NCI-H1417 (cell line): ENCODE data around the gene BTBD9.

ENCODE experiments used
- DNase-seq, 3 experiments: peaks; one replicate each; lab custom pipeline; 2025; lab: John Stamatoyannopoulos, UW

BTBD9 gene

GRCh38 chr6:38555606-38556005, 84.1 kb downstream of the BTBD9 start:
- DNase-seq, result no peak

DNA sequence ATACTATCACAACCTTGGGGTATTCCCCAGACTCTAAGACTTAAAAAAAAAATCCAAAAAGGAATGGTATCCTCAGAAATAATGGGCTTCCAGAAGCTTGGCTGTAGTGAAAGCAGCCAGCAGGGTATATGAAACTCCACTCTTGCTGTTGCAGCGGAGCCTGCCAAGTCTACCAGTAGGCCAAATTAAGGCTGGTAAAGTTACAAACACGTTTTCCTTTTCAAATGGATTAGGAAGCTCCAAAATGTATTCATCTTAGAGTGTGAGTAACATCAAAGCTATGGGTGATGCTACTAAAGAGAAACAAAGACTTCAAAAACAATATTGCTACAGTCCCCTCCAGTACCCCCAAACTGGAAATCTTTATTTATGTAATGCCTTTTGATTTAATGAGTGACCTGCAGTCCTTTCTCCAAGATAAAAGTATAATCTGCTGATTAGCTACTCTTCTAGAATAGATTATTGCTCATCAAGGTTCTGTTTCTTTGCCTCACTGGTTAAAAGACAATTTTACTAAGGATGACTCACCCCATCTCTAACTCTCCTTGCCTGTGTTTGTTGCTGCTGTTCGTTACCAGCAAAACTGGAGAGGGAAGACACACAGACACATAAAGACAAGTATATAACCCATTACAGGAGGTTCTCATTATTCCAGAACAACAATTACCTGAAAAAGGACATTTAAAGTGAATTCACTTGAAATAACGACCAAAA, 84.9 kb downstream of the BTBD9 start:
- DNase-seq, result no peak

DNA sequence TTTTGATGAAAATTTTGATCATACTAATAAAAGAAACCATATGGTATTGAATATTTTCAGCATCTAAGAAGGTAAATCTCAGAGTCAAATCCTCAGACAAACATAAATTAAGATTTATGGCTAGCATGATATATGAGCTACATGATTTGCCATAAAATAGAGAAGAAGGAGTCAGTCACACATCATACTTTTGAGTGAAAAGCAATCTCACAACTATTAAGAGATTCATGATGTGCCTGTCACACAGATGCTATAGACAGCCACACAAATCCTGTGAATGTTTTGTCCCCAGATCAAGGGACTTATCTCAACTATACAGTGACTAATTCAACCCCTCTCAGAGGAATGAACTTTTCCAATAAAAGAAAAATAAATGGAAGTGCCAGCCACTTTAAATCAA, 85.7 kb downstream of the BTBD9 start:
- no peak for DNase-seq

GRCh38 chr6:38552121-38552520, 87.6 kb downstream of the BTBD9 start:
- no peak for DNase-seq

- DNase-seq, result no peak
Observed at GRCh38 chr6:38549795-38550194, 89.9 kb downstream of the BTBD9 start.

DNA sequence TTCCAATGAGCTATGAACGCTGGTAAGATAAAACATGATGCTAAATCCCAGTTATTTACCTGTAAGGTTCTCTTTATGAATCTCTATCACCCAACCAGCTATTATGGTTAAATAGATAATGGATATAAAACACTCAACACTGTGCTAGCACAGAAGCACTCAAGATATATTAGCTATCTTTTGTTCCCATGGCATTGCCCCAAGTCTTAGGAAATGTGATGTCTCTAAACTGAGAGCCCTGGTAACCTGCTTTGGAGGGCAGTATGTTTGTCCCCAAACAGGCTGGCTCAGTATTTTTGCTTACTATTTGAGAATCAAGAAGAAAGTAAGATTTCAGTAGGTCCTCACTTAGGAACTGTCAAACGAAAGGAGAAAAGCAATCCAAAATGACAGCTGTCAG, 90.5 kb downstream of the BTBD9 start:
- DNase-seq, result peak in 2 of 3 experiments; percentile 11 to 17

- no peak for DNase-seq
Observed at GRCh38 chr6:38543022-38543421, 96.7 kb downstream of the BTBD9 start.

- DNase-seq, result no peak
Observed at GRCh38 chr6:38542031-38542430, 97.7 kb downstream of the BTBD9 start.

GRCh38 chr6:38533064-38533463, 106.7 kb downstream of the BTBD9 start:
- no peak for DNase-seq

GRCh38 chr6:38531134-38531533, 108.6 kb downstream of the BTBD9 start:
- no peak for DNase-seq

GRCh38 chr6:38528196-38528965, 111.3 kb downstream of the BTBD9 start:
- DNase-seq, result no peak

- DNase-seq, result no peak
Observed at GRCh38 chr6:38527371-38527770, 112.4 kb downstream of the BTBD9 start.

DNA sequence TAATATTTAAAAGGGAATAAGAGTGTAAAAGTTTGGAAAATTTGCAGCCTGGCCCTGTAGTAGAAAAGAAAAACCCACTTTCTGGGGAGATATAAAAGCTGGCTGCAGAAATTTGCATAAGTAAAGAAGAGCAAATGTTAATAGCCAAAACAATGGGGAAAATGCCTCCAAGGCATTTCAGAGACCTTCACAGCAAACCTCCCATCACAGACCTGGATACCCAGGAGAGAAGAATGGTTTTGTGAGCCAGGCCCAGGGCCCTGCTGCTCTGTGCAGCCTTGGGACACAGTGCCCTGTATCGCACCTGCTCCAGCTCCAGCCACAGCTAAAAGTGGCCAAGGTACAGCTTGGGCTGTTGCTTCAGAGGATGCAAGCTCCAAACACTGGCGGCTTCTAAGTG, 113.8 kb downstream of the BTBD9 start:
- no peak for DNase-seq

DNA sequence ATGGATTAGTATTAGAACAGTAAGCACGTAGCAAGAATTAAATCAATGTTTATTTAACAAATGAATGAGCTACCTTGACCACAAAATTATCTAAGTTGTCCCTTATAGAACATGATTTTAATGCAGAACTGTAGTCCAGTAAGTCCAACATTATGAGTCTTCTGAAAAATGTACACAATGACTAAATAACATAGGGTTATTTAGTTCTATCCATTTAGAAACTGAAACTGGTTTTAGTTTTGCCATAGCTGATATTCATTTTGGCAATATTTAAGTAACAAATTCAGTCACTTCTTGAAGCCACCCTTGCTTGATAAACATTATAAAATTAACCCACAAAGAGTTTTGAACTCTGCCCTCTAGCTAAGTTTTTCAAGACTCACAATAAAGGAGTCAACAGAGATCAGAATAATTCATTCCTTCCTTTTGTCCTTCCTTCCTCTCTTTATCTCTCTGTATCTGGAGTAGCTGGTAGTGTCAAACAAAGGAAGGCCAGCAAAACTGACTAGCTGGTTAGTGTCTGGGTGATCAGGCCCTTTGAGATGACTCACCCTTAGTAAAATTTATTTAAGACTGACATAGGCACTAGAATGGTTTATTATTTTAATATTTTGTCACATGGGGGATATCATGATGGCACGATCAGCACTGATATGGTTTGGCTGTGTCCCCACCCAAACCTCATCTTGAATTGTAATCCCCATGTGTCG, 115.1 kb downstream of the BTBD9 start:
- DNase-seq, result no peak

DNA sequence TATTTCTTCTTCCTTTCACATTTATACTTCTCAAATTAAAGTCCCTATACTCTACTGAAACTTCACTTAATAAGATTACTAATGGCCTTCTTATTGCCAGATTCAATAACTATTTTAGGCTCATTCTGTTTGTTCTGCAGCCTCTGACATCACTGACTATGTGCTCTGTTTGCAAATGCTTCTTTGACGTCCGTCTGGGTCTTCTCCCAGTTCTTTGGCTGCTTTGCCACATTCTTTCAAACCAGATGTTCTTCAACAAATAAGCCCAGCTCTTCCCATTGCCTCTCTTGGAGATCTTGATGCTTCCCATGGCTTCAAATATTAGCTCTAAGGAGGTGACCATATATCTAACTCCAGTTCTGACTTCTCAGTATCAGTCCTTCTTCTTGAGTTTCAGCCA, 117.4 kb downstream of the BTBD9 start:
- no peak for DNase-seq

DNA sequence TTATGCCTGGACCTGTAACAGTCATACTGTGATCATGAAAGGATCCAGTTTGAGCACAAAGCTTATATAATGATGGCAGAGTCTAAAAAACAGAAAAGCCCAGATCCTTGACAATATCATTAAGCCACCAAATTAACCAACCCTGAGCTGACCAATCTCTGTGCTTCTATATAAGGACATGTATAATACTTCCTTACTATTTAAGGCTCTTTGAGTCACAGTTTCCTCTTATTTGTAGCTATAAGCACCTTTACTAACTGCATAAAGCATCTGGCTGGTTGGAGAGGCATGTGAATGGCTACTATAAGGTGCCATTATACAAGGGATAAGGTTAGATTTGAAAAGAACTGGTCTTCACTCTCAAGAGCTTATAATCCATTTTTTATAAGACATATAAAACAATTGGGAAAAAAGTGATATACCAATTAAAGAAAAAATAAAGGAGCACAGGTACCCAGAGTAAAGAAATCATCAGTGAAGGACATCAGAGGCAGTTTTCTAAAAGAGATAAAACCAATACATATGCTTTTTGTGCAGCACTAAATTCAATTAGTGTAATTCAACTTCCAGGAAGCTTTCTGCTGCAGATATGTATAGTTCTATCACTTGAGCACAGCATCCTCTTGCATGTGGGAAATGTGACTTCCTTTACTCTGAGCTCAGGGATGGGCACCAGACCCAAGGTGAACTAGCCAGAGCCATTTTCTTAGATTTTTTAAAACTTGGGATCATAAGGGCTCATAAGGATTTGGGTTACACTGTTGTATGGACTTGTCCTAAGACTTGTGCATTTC, 121.0 kb downstream of the BTBD9 start:
- DNase-seq, result no peak

GRCh38 chr6:38517005-38517404, 122.7 kb downstream of the BTBD9 start:
- peak in 2 of 3 experiments; percentile 7 to 68 for DNase-seq

- no peak for DNase-seq
Observed at GRCh38 chr6:38514399-38514798, 125.3 kb downstream of the BTBD9 start.

DNA sequence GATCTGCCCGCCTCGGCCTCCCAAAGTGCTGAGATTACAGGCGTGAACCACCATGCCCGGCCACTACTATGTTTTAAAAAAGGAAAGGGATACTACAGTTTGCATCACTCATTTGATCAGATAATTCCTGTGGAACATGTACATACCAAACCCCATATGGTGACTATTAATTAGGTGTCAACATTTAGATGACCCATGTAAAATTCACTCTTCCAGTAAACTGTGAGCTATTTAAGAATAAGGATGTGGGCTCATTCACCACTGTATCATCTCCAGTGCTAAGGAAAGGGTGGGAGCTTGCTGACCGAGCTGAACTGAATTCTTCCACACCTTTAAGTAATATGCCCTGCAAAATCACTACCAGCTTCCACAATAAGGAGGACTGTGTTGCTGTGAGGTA, 127.5 kb downstream of the BTBD9 start:
- no peak for DNase-seq

- no peak for DNase-seq
Observed at GRCh38 chr6:38510205-38510604, 129.5 kb downstream of the BTBD9 start.

- no peak for DNase-seq
Observed at GRCh38 chr6:38509713-38510112, 130.0 kb downstream of the BTBD9 start.

GRCh38 chr6:38508894-38509293, 130.8 kb downstream of the BTBD9 start:
- DNase-seq, result peak in 2 of 3 experiments; percentile 42 to 43
